ENCODE results near the gene SF3B2. TPM values are rescaled to one million over a fixed set of nuclear protein-coding genes. Genes with fewer than 3 reads are reported as not detected.

The SF3B2 gene
- total and polyA plus RNA-seq, 2 donors (not counting 1 experiment from before 2014, with no cell fraction given): 139 to 205 TPM

- ChIA-PET CTCF (interaction anchor here (1.0 to 5.2 kb wide), 9 partner anchors 8 to 159 kb away, joined by 3 to 35 read pairs (median 7); partner anchors contain the start of genes BANF1, CATSPER1 and SF3B2), POLR2A (no interaction called here)
- DNase-seq (no peak), ATAC-seq (ENCODE audit: low read depth) (no peak)
- no peak overlapping the region for H2AFZ ChIP-seq (ENCODE audit: insufficient read depth, low read depth, low read length, poor library complexity, severe bottlenecking)
- no peaks in the 10 kb centered on the region for H3K36me3 ChIP-seq (replicated peaks in 1 of 2; ENCODE audit: control extremely low read depth in 1 of 2, control insufficient read depth in 1 of 2, extremely low read depth in 1 of 2, insufficient read depth in 2 of 2, low read length in 1 of 2)
- Mint-ChIP-seq H3K4me3 (no peak overlapping the region), H3K9me3 (ENCODE audit: insufficient read depth) (no peaks in the 10 kb centered on the region), H3K27me3 (peaks cover 10% of the 10 kb centered on the region), H3K4me1 (peaks cover 9% of the 10 kb centered on the region), H3K27ac (no peak overlapping the region)
- H4K20me1 ChIP-seq (ENCODE audit: control insufficient read depth, insufficient read depth, low read length, poor library complexity, severe bottlenecking): no peaks in the 10 kb centered on the region
- WGBS (ENCODE audit: insufficient coverage): 96% methylated on average over 82 of the region's 88 CpGs
- no peaks in the 10 kb centered on the region for H3K79me2 ChIP-seq (ENCODE audit: control insufficient read depth, insufficient read depth, low read length)
- TF ChIP-seq CTCF (IDR thresholded peaks at IDR 0.05) (no peak), EZH2 (IDR thresholded peaks at IDR 0.05; ENCODE audit: borderline replicate concordance, insufficient read depth, low read depth, low read length, poor library complexity, severe bottlenecking) (no peak)
- no peak overlapping the region for H3K9ac ChIP-seq (ENCODE audit: low read length)
- no peak overlapping the region for H3K4me3 ChIP-seq (ENCODE audit: control extremely low read depth in 1 of 5, extremely low read depth in 1 of 5, insufficient read depth in 1 of 5, low read depth in 2 of 5, low read length in 4 of 5)
- no peak overlapping the region for H3K27ac ChIP-seq (ENCODE audit: low read length in 2 of 2)
- H3K4me2 ChIP-seq (replicated peaks; ENCODE audit: low read depth, low read length, poor library complexity, severe bottlenecking): no peak overlapping the region
- H3K9me3 ChIP-seq (ENCODE audit: control extremely low read depth in 1 of 3, control insufficient read depth in 2 of 3, insufficient read depth in 1 of 3, low read length in 2 of 3): no peaks in the 10 kb centered on the region
- intact Hi-C loops (cut with micrococcal nuclease): no loop called here
- H3K4me1 ChIP-seq (ENCODE audit: control insufficient read depth in 2 of 2, insufficient read depth in 2 of 2, low read length in 2 of 2): peaks cover 0 to 7% of the 10 kb centered on the region in 2 donors
- H3K27me3 ChIP-seq (replicated peaks in 1 of 4; ENCODE audit: control extremely low read depth in 1 of 4, control insufficient read depth in 3 of 4, insufficient read depth in 4 of 4, low read length in 3 of 4): peaks cover 0 to 26% (median 3%) of the 10 kb centered on the region in 4 experiments
These were observed 8.9 kb upstream of the SF3B2 start for GRCh38 chr11:66042996-66043906.

GRCh38 chr11:66044757-66045156 is 7.4 kb upstream of the SF3B2 start:
- Mint-ChIP-seq H3K4me3 (no peak overlapping the region), H3K27ac (peak overlapping the region; percentile 7), H3K9me3 (ENCODE audit: insufficient read depth) (no peaks in the 10 kb centered on the region), H3K27me3 (peaks cover 12% of the 10 kb centered on the region), H3K4me1 (peaks cover 16% of the 10 kb centered on the region)
- H3K36me3 ChIP-seq (replicated peaks in 1 of 2; ENCODE audit: control extremely low read depth in 1 of 2, control insufficient read depth in 1 of 2, extremely low read depth in 1 of 2, insufficient read depth in 2 of 2, low read length in 1 of 2): no peaks in the 10 kb centered on the region
- H3K9me3 ChIP-seq (ENCODE audit: control extremely low read depth in 1 of 3, control insufficient read depth in 2 of 3, insufficient read depth in 1 of 3, low read length in 2 of 3): no peaks in the 10 kb centered on the region
- H3K27ac ChIP-seq (ENCODE audit: low read length in 2 of 2): no peak overlapping the region
- CTCF ChIA-PET: interaction anchor here (0.5 to 5.2 kb wide), 40 partner anchors 8 to 1691 kb away, joined by 3 to 35 read pairs (median 4); partner anchors contain the start of genes AP5B1, BANF1, CATSPER1 and FIBP
- peaks cover 10 to 15% of the 10 kb centered on the region in 2 donors for H3K4me1 ChIP-seq (ENCODE audit: control insufficient read depth in 2 of 2, insufficient read depth in 2 of 2, low read length in 2 of 2)
- peaks cover 13% of the 10 kb centered on the region for H3K79me2 ChIP-seq (ENCODE audit: control insufficient read depth, insufficient read depth, low read length)
- no peak overlapping the region for H3K9ac ChIP-seq (ENCODE audit: low read length)
- peaks cover 0 to 34% (median 5%) of the 10 kb centered on the region in 4 experiments for H3K27me3 ChIP-seq (replicated peaks in 1 of 4; ENCODE audit: control extremely low read depth in 1 of 4, control insufficient read depth in 3 of 4, insufficient read depth in 4 of 4, low read length in 3 of 4)
- no peak overlapping the region for H2AFZ ChIP-seq (ENCODE audit: insufficient read depth, low read depth, low read length, poor library complexity, severe bottlenecking)
- POLR2A ChIA-PET: no interaction called here
- WGBS (ENCODE audit: insufficient coverage): 64% methylated on average over 5 of the region's 6 CpGs
- no peak for DNase-seq
- no peaks in the 10 kb centered on the region for H4K20me1 ChIP-seq (ENCODE audit: control insufficient read depth, insufficient read depth, low read length, poor library complexity, severe bottlenecking)
- no peak for ATAC-seq (ENCODE audit: low read depth)
- intact Hi-C loops (cut with micrococcal nuclease): loop anchor here (2.0 kb wide), 1 partner anchor 42 kb away; the partner anchor contains the start of genes BANF1 and EIF1AD
- H3K4me2 ChIP-seq (replicated peaks; ENCODE audit: low read depth, low read length, poor library complexity, severe bottlenecking): peak overlapping the region; percentile 35
- TF ChIP-seq CTCF (IDR thresholded peaks at IDR 0.05) (no peak), EZH2 (IDR thresholded peaks at IDR 0.05; ENCODE audit: borderline replicate concordance, insufficient read depth, low read depth, low read length, poor library complexity, severe bottlenecking) (no peak)
- no peak overlapping the region for H3K4me3 ChIP-seq (ENCODE audit: control extremely low read depth in 1 of 5, extremely low read depth in 1 of 5, insufficient read depth in 1 of 5, low read depth in 2 of 5, low read length in 4 of 5)
